SK-N-SH treated with all-trans-retinoic acid at 6 μM for 48 hours (cell line): Measurements from ENCODE around the gene LHFPL3.

Experiments used
- ARNTL ChIP-seq: fragments of 450-650 bp; formaldehyde crosslinking; IDR thresholded peaks from 2 replicates; pipeline ENCODE4 v1.5.0; 2020; ENCODE audit warnings: low read depth, mild to moderate bottlenecking, moderate library complexity, borderline replicate concordance
- PPARA ChIP-seq: fragments of 250-450 bp; sonication (Bioruptor Pico); IDR thresholded peaks from 2 replicates; pipeline ENCODE4 v1.5.0; 2020; ENCODE audit warnings: mild to moderate bottlenecking, borderline replicate concordance
- ZNF565 ChIP-seq: fragments of 450-650 bp; formaldehyde crosslinking; conservative IDR thresholded peaks from 2 replicates; pipeline ENCODE4 v1.5.0; 2020; ENCODE audit warnings: low read depth, mild to moderate bottlenecking, moderate library complexity

DNA sequence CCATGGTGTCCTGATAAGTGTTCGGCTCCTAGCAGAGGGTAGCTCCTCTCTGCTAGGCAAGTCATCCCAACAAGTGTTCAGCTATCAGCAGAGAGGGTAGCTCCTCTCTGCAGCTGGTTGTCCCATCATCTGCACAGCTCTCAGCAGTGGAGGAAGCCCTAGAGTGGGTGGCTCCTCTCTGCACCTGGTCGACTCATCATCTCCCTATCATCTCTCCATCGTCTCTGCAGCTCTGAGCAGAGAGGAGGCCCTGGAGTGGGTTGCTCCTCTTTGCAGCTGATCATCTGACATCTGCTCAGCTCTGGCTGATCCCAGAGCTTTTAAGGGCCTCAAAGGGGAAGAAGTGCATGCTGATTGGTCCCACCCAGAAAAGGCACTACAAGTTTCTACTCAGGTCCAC, 485.7 kb downstream of the LHFPL3 start:
- no peak for TF ChIP-seq PPARA (CRISPR knock-in tag)
- no peak for TF ChIP-seq ZNF565
- TF ChIP-seq ARNTL, result no peak
